Right ventricle myocardium inferior (tissue), 1 donor: Measurements from ENCODE around the gene FBN1. TPM values are rescaled to one million over a fixed set of nuclear protein-coding genes. Genes with fewer than 3 reads are reported as not detected.

ENCODE experiments used
- ATAC-seq: fragments of 200-7000 bp; cut with Tn5 transposase; one replicate; pipeline ENCODE4 v1.9.1; 2020; ENCODE audit warnings: mild to moderate bottlenecking, moderate library complexity
- DNase-seq: peaks from one replicate; pipeline ENCODE4 v3.0.0; 2021; ENCODE audit errors: missing footprints
- intact Hi-C: fragments of 100-400 bp; cut with DNase I; formaldehyde crosslinking; loops from one replicate; pipeline ENCODE4 v1.11.0; 2022
- total RNA-seq: library from RNA; stranded (reverse); fragmentation: NEBNext Ultra II Directional; extraction: Animal tissue kit (Norgen Biotek cat#: 25700); gene quantifications from one replicate; pipeline ENCODE4 v1.2.1, GENCODE V29; 2021
- donor health status: DM: no; HTN: yes; CAD: no; lungs with severe emphysema.

FBN1 gene
- total RNA-seq, 1 donor from 2014 or later = 41.0 TPM

DNA sequence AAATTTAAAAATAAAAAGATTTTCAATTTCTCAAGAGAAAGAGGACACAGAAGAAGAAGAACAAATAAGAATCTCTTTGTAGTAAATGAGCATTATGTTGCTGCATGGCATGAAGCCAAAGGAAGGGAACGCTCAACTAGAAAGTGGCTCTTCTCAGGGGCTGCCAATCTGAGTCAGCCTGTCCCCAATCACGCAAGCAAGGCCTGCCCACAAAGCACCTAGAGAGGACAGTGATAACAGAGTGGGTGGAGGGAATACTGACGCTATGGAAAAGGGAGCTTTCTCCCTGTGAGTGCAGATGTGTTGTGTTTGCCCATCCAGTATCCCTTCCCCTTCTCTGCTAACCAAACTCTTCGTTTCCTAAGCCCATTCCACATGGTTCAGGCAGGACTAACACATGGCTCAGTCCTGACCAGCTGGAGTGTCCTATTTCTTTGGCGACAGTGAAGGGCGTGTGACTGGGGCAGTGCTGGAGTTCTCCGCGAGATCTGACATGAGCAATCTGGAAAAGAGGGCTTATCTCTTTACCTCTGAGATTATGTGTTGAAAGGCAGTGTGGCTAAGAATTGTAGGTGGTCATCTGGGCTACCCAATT, 14.2 kb downstream of the FBN1 start:
- DNase-seq (no peak), ATAC-seq (peak; percentile 81)
- intact Hi-C loops = no loop called here

DNA sequence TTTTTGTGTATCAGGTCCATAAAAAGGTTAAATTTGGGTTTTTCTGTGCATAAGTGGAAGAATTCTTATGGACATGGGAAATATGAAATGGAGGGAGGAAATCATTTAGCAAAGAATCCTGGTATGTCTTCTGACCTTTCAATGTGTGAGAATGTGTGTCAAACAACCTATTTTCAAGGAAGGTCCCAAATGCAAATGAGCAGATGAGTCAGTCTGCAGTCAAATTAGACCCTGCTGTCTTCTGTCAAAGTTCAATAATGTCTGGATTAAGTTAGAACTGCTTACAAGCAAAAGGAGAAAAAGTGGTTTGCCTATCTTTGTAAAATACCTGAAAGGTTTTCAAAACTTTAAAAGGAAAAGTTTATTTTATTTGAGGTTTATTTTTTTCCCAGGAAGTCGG, 15.3 kb downstream of the FBN1 start:
- ATAC-seq = no peak
- intact Hi-C loops = no loop called here
- no peak for DNase-seq

- DNase-seq = no peak
- ATAC-seq = no peak
- intact Hi-C loops = no loop called here
These were observed 16.7 kb downstream of the FBN1 start for GRCh38 chr15:48628832-48629231.

DNA sequence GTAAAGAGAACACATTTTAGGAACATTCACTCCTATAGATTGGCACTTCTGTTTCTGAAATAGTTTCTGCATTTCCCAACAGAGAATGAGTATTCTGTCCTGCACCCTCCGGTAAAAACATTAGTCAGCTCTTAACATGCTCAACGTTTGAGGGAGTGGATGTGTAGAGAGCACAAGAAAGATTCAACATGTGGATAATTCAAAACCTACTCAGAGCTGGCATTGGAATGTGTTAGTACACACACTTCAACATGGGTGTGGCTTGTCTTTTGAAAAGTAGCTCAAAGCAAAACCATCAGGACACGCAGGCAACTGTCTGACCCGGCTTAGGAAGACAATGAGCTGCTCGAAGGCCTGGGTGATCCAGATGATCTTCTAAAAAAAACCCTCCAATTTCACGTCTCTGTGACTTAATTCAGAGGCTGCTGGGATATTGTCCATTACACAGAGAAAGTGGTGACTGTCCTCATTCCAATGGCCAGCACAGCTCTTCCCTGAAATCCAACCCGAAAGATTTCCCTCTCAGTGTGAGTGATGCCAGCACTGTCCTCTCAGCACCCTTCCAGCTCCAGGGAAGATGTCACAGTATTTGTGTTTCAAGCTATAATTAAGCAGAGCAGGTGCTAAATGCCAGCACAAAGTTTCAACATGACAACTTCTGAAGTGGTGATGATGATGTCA, 18.1 kb downstream of the FBN1 start:
- ATAC-seq (no peak), DNase-seq (no peak)
- intact Hi-C loops = no loop called here

GRCh38 chr15:48625126-48625525, 20.4 kb downstream of the FBN1 start:
- ATAC-seq (no peak), DNase-seq (no peak)
- intact Hi-C loops = no loop called here

GRCh38 chr15:48624700-48625099, 20.8 kb downstream of the FBN1 start:
- intact Hi-C loops = no loop called here
- ATAC-seq = no peak
- no peak for DNase-seq

GRCh38 chr15:48623456-48623855, 22.1 kb downstream of the FBN1 start:
- intact Hi-C loops = no loop called here
- DNase-seq = no peak
- no peak for ATAC-seq

GRCh38 chr15:48622237-48622636, 23.3 kb downstream of the FBN1 start:
- intact Hi-C loops = no loop called here
- ATAC-seq = peak; percentile 36
- DNase-seq = no peak

DNA sequence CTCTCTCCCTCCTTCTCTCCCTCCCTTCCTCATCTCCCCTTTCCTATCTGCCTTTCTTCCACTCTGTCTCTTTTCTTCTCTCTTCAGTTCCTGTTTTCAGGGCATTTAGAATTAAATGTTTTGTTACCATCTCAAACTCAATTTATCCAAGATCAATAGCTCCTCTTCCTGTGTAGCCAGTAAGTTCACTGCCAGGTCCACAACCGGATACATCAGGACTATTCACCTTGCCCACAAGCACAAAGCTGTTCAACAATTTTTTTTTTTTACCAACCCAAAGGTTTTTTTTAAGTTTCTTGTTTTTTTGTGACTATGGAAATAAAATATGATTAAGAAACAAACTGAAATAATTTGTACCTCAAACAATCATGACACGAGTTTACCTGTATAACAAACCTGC, 26.1 kb downstream of the FBN1 start:
- ATAC-seq (no peak), DNase-seq (no peak)
- intact Hi-C loops = no loop called here

- ATAC-seq = peak; percentile 88
- DNase-seq = peak; percentile 66
- intact Hi-C loops = no loop called here
These were observed 27.9 kb downstream of the FBN1 start for GRCh38 chr15:48617619-48618018.

GRCh38 chr15:48616216-48616615, 29.3 kb downstream of the FBN1 start:
- intact Hi-C loops = no loop called here
- no peak for ATAC-seq
- DNase-seq = no peak

DNA sequence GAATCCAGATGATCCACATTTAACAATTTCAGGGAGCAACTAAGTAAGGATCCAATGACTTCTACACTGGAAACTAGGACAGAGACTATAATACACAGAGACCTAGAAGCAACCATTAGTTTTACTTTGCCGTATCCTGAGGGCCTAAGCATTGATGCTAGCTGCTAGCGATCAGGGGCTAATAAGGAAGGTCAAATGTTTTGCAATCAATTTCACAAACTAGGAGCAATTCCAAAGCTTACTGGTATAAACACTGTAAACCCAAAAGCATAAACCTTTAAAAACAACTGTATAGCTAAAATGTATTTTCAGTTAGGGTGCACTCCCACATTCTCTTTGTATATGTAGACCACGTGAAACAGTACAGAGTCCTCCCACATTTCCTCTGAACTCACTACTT, 31.5 kb downstream of the FBN1 start:
- intact Hi-C loops = no loop called here
- no peak for ATAC-seq
- DNase-seq = no peak

DNA sequence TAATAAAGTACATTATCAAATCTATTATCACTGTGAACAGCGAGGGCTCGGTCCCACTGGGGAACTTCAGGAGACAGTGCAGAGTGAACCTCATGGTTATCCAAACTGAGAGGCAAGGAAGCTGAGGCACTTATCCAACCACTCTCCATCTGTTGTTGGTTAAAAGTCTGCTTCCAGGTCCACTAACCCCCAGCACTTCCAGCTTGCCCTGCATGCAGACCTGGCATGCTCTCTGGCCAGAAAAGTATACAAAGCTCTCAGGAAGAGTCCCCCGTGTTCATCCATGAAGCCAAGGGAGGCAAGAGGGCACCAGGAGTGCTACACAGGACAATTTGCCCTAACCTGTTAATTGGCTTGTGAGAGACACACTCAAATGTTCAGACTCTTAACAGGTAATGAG, 36.0 kb downstream of the FBN1 start:
- no peak for DNase-seq
- intact Hi-C loops = no loop called here
- ATAC-seq = no peak

DNA sequence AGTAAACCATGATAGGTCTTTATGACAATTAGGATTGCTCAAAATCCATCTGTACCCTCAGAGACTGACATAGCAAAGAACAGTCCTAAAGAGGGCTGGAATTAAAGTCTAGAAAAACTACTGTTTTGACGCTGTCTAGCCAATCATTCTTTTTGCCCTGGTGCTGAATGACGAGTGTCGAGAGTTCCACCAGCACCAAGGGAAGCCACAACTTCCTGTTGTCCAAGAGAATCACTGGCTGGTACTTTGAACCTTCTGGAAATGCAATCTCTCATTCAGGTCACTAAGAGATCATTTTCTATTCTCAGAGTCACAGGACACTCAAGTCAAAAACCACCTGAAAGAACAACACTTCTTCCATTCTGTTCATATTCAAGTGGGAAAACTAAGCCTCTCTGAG, 37.7 kb downstream of the FBN1 start:
- intact Hi-C loops = no loop called here
- no peak for DNase-seq
- ATAC-seq = no peak

- ATAC-seq = no peak
- intact Hi-C loops = no loop called here
These were observed 40.9 kb downstream of the FBN1 start for GRCh38 chr15:48604567-48604966.

DNA sequence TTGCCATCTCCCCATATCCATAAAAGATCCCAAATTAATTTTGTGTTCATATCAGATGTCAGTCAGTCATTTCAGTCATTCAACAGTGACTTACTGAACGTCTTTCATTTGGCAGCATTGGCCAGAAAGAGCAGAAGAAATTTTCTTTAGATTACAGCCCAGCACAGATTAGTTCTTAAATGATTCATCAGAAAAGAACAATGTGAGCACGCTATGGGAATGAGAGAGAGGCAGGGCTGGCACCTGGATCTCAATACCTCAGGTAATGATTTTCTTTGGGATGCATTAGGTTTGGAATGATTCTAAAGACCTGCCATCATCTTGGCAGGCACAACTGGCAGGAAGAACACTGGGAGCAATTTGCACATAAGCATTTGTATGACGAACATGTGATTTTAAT, 41.6 kb downstream of the FBN1 start:
- no peak for DNase-seq
- ATAC-seq = no peak
- intact Hi-C loops = no loop called here

More at GRCh38 chr15:48604567-48604966, 40.9 kb downstream of the FBN1 start:
- DNase-seq = no peak

GRCh38 chr15:48603123-48603500, 42.4 kb downstream of the FBN1 start:
- DNase-seq (no peak), ATAC-seq (no peak)
- intact Hi-C loops = no loop called here

DNA sequence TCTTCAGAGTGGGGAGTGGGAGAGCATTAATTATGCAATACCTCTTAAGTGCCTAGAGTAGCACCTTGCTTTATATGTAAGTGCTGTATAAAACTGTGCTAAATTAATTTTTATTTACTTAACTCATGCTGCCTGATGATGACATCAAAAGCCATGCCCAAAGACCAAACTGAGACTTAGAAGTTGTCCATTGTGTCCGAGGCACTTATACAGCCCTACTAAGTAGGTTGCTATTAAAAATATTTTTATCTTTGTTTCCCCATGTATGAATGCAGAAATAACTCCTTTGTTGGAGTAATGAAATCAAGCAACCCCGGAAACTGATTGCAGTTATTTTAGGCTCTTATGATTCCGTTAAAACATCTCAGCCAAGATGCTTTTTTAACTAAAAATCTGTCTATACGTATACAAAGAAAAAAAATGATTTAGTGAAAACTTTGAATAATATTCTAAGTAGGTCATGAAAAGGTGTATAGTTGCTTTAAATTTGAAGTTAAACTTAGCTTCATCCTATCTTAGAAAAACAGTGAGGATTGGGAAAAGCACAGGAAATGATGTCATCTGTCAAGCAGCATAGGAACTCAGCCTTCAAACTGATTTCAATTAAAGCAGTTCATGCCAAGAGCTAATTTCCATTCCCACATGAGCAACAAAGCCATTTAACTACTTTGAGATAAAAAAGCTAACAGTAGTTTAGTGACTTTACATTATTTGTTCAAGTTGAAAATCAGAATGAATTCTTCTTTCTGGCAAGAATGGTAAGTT, 43.0 kb downstream of the FBN1 start:
- intact Hi-C loops = no loop called here
- ATAC-seq (no peak), DNase-seq (no peak)

DNA sequence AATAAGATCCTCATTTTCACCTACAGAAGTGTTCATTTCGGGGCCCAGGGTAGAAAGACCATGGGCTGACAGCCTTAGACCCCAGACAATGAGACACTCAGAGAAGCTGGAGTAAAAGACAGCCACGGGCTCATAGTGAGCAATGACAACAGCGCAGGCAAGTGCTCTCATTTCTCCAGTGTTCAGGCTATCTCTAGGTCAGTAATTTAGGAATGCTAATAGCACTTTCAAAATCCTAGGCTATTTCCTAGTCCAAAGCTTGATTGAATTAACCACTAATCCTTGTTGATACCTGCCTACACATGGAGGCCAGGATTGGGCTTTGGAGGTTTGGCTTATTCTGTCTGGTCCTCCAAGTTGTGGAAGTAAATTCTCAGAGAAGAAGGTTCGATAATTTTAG, 44.4 kb downstream of the FBN1 start:
- DNase-seq = no peak

GRCh38 chr15:48596841-48597240, 48.7 kb downstream of the FBN1 start:
- DNase-seq (no peak), ATAC-seq (no peak)
- intact Hi-C loops = no loop called here

More for the DNA sequence above, 44.4 kb downstream of the FBN1 start:
- intact Hi-C loops = no loop called here
- no peak for ATAC-seq
